ENCODE data around the gene TNPO1.

The TNPO1 gene

GRCh38 chr5:72859127-72859526 is 42.7 kb downstream of the TNPO1 start:
- no peak overlapping the region for H3K4me3 ChIP-seq (ENCODE audit: low read length)
- TF ChIP-seq CTCF (IDR thresholded peaks at IDR 0.05; ENCODE audit: insufficient read depth, low read depth, low read length, missing control alignments): no peak
- DNase-seq (ENCODE audit: low read depth): no peak

GRCh38 chr5:72860499-72860898 is 44.0 kb downstream of the TNPO1 start:
- peak; percentile 23 for DNase-seq (ENCODE audit: low read depth)
- no peak for TF ChIP-seq CTCF (IDR thresholded peaks at IDR 0.05; ENCODE audit: insufficient read depth, low read depth, low read length, missing control alignments)
- H3K4me3 ChIP-seq (ENCODE audit: low read length): no peak overlapping the region

- no peak overlapping the region for H3K4me3 ChIP-seq (ENCODE audit: low read length)
- peak; percentile 42 for DNase-seq (ENCODE audit: low read depth)
- no peak for TF ChIP-seq CTCF (IDR thresholded peaks at IDR 0.05; ENCODE audit: insufficient read depth, low read depth, low read length, missing control alignments)
Observed at GRCh38 chr5:72871366-72872024, 55.0 kb downstream of the TNPO1 start.

- no peak overlapping the region for H3K4me3 ChIP-seq (ENCODE audit: low read length)
- no peak for DNase-seq (ENCODE audit: low read depth)
Observed at GRCh38 chr5:72878854-72879253, 62.4 kb downstream of the TNPO1 start.

GRCh38 chr5:72882989-72883388 is 66.5 kb downstream of the TNPO1 start:
- no peak for TF ChIP-seq CTCF (IDR thresholded peaks at IDR 0.05; ENCODE audit: insufficient read depth, low read depth, low read length, missing control alignments)
- H3K4me3 ChIP-seq (ENCODE audit: low read length): no peak overlapping the region
- no peak for DNase-seq (ENCODE audit: low read depth)

More at GRCh38 chr5:72878854-72879253, 62.4 kb downstream of the TNPO1 start:
- peak; percentile 3 for TF ChIP-seq CTCF (IDR thresholded peaks at IDR 0.05; ENCODE audit: insufficient read depth, low read depth, low read length, missing control alignments)

GRCh38 chr5:72883850-72884249 is 67.4 kb downstream of the TNPO1 start:
- no peak for TF ChIP-seq CTCF (IDR thresholded peaks at IDR 0.05; ENCODE audit: insufficient read depth, low read depth, low read length, missing control alignments)
- H3K4me3 ChIP-seq (ENCODE audit: low read length): no peak overlapping the region
- no peak for DNase-seq (ENCODE audit: low read depth)

GRCh38 chr5:72884892-72885291 is 68.4 kb downstream of the TNPO1 start:
- no peak for DNase-seq (ENCODE audit: low read depth)
- no peak for TF ChIP-seq CTCF (IDR thresholded peaks at IDR 0.05; ENCODE audit: insufficient read depth, low read depth, low read length, missing control alignments)
- H3K4me3 ChIP-seq (ENCODE audit: low read length): no peak overlapping the region
